ENCODE results near the gene VPS52. TPM values are rescaled to one million over a fixed set of nuclear protein-coding genes. Genes with fewer than 3 reads are reported as not detected.
A peak's percentile ranks its signal among the peaks of the same experiment; 100 is the strongest.

The VPS52 gene
- polyA plus RNA-seq, 1 donor from 2014 or later = 29.1 TPM

DNA sequence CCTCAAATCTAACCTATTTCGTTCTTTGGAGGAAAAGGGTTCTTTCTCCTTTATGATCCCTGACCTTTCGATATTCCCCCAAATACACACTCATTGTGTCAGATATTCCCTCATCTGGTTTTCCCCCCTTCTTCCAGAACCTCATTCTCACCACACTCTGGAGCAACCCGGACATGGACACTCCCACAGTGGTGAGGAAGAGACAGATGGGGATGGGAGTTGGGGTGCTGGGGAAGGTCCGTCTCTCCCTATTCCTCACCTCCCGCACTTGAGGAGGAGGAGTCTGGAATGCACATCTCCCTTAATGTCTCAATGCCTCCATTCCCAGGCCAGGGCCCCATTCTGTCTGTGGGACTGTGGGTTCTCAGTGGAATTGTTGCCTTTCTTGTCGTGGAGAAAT is 69.7 kb downstream of the VPS52 start:
- peaks cover 34% of the 10 kb centered on the region for H3K79me2 ChIP-seq (replicated peaks; ENCODE audit: insufficient read depth, low read length)
- H3K9ac ChIP-seq (ENCODE audit: low read length) = peak overlapping the region; percentile 96
- no peaks in the 10 kb centered on the region for H3K27me3 ChIP-seq (ENCODE audit: insufficient read depth, low read depth, low read length)
- H3K4me2 ChIP-seq (ENCODE audit: low read length) = peak overlapping the region; percentile 99
- no peaks in the 10 kb centered on the region for H3K9me2 ChIP-seq (ENCODE audit: insufficient read depth, low read length)
- H3K4me3 ChIP-seq (ENCODE audit: low read length) = peak overlapping the region; percentile 92
- TF ChIP-seq POLR2AphosphoS5 (IDR thresholded peaks at IDR 0.05) = no peak
- no peak for TF ChIP-seq EP300 (conservative IDR thresholded peaks at IDR 0.05; ENCODE audit: poor library complexity, severe bottlenecking)
- no peak for TF ChIP-seq RAD21 (conservative IDR thresholded peaks at IDR 0.05)
- TF ChIP-seq, protein P1, sequence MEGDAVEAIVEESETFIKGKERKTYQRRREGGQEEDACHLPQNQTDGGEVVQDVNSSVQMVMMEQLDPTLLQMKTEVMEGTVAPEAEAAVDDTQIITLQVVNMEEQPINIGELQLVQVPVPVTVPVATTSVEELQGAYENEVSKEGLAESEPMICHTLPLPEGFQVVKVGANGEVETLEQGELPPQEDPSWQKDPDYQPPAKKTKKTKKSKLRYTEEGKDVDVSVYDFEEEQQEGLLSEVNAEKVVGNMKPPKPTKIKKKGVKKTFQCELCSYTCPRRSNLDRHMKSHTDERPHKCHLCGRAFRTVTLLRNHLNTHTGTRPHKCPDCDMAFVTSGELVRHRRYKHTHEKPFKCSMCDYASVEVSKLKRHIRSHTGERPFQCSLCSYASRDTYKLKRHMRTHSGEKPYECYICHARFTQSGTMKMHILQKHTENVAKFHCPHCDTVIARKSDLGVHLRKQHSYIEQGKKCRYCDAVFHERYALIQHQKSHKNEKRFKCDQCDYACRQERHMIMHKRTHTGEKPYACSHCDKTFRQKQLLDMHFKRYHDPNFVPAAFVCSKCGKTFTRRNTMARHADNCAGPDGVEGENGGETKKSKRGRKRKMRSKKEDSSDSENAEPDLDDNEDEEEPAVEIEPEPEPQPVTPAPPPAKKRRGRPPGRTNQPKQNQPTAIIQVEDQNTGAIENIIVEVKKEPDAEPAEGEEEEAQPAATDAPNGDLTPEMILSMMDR (IDR thresholded peaks at IDR 0.05; ENCODE audit: poor library complexity, severe bottlenecking) = no peak
- TF ChIP-seq, protein P2, sequence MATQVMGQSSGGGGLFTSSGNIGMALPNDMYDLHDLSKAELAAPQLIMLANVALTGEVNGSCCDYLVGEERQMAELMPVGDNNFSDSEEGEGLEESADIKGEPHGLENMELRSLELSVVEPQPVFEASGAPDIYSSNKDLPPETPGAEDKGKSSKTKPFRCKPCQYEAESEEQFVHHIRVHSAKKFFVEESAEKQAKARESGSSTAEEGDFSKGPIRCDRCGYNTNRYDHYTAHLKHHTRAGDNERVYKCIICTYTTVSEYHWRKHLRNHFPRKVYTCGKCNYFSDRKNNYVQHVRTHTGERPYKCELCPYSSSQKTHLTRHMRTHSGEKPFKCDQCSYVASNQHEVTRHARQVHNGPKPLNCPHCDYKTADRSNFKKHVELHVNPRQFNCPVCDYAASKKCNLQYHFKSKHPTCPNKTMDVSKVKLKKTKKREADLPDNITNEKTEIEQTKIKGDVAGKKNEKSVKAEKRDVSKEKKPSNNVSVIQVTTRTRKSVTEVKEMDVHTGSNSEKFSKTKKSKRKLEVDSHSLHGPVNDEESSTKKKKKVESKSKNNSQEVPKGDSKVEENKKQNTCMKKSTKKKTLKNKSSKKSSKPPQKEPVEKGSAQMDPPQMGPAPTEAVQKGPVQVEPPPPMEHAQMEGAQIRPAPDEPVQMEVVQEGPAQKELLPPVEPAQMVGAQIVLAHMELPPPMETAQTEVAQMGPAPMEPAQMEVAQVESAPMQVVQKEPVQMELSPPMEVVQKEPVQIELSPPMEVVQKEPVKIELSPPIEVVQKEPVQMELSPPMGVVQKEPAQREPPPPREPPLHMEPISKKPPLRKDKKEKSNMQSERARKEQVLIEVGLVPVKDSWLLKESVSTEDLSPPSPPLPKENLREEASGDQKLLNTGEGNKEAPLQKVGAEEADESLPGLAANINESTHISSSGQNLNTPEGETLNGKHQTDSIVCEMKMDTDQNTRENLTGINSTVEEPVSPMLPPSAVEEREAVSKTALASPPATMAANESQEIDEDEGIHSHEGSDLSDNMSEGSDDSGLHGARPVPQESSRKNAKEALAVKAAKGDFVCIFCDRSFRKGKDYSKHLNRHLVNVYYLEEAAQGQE (IDR thresholded peaks at IDR 0.05; ENCODE audit: borderline replicate concordance) = no peak
- TF ChIP-seq MXI1 (conservative IDR thresholded peaks at IDR 0.05; ENCODE audit: poor library complexity, severe bottlenecking) = no peak
- TF ChIP-seq TAF1 (IDR thresholded peaks at IDR 0.05; ENCODE audit: low read depth) = no peak
- peaks cover 6% of the 10 kb centered on the region for H3K36me3 ChIP-seq (ENCODE audit: insufficient read depth, low read length)
- H3F3A ChIP-seq (ENCODE audit: insufficient read depth, low read length, poor library complexity, severe bottlenecking) = no peaks in the 10 kb centered on the region
- no peaks in the 10 kb centered on the region for H4K20me1 ChIP-seq (ENCODE audit: insufficient read depth)
- no peak overlapping the region for H3K27ac ChIP-seq (ENCODE audit: low read length)
- no peak overlapping the region for H2AFZ ChIP-seq (ENCODE audit: low read depth, low read length)
- no peaks in the 10 kb centered on the region for H3K9me3 ChIP-seq (ENCODE audit: low read length)

DNA sequence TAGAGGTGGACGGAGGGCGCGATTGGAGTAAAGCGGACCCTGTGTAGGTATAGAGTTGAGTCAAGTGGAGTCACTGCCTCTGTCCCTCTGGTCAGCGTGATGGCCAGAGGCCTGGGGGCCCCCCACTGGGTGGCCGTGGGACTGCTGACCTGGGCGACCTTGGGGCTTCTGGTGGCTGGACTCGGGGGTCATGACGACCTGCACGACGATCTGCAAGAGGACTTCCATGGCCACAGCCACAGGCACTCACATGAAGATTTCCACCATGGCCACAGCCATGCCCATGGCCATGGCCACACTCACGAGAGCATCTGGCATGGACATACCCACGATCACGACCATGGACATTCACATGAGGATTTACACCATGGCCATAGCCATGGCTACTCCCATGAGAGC is 70.5 kb downstream of the VPS52 start:
- H3K79me2 ChIP-seq (replicated peaks; ENCODE audit: insufficient read depth, low read length) = peaks cover 34% of the 10 kb centered on the region
- no peak for TF ChIP-seq TAF1 (IDR thresholded peaks at IDR 0.05; ENCODE audit: low read depth)
- TF ChIP-seq POLR2AphosphoS5 (IDR thresholded peaks at IDR 0.05) = no peak
- no peak for TF ChIP-seq RAD21 (conservative IDR thresholded peaks at IDR 0.05)
- TF ChIP-seq, protein P2 (IDR thresholded peaks at IDR 0.05; ENCODE audit: borderline replicate concordance) = no peak
- no peak for TF ChIP-seq EZH2 (IDR thresholded peaks at IDR 0.05; ENCODE audit: borderline replicate concordance, insufficient read depth, low read length, poor library complexity, severe bottlenecking)
- TF ChIP-seq MXI1 (conservative IDR thresholded peaks at IDR 0.05; ENCODE audit: poor library complexity, severe bottlenecking) = no peak
- no peak for TF ChIP-seq SMC3 (conservative IDR thresholded peaks at IDR 0.05; ENCODE audit: poor library complexity)
- TF ChIP-seq, protein P1 (IDR thresholded peaks at IDR 0.05; ENCODE audit: poor library complexity, severe bottlenecking) = no peak
- TF ChIP-seq EP300 (conservative IDR thresholded peaks at IDR 0.05; ENCODE audit: poor library complexity, severe bottlenecking) = no peak
- H3K36me3 ChIP-seq (ENCODE audit: insufficient read depth, low read length) = peaks cover 6% of the 10 kb centered on the region
- peak overlapping the region; percentile 98 for H3K27ac ChIP-seq (ENCODE audit: low read length)
- peak overlapping the region; percentile 99 for H3K4me2 ChIP-seq (ENCODE audit: low read length)
- H3K9me2 ChIP-seq (ENCODE audit: insufficient read depth, low read length) = no peaks in the 10 kb centered on the region
- H3K9ac ChIP-seq (ENCODE audit: low read length) = peak overlapping the region; percentile 96
- no peaks in the 10 kb centered on the region for H4K20me1 ChIP-seq (ENCODE audit: insufficient read depth)
- H3F3A ChIP-seq (ENCODE audit: insufficient read depth, low read length, poor library complexity, severe bottlenecking) = no peaks in the 10 kb centered on the region
- peak overlapping the region; percentile 92 for H3K4me3 ChIP-seq (ENCODE audit: low read length)
- H2AFZ ChIP-seq (ENCODE audit: low read depth, low read length) = peak overlapping the region; percentile 32
- H3K9me3 ChIP-seq (ENCODE audit: low read length) = no peaks in the 10 kb centered on the region
- no peaks in the 10 kb centered on the region for H3K27me3 ChIP-seq (ENCODE audit: insufficient read depth, low read depth, low read length)

All from neural cell (in vitro differentiated cells).